Osteoblast (primary cell): ENCODE data around the gene PLGRKT. TPM values are rescaled to one million over a fixed set of nuclear protein-coding genes. Genes with fewer than 3 reads are reported as not detected.
A peak's percentile ranks its signal among the peaks of the same experiment; 100 is the strongest.
"Not testable (repeated sequence)": the region's sequence is repeated elsewhere in the genome, so short reads cannot be mapped to it uniquely, and the experiment has no call there.

Experiments
- DNase-seq: peaks from one replicate; pipeline ENCODE4 v3.0.0; 2011; ENCODE audit warnings: low spot score, mixed read lengths; ENCODE audit not compliant: insufficient read length; ENCODE audit errors: missing footprints
- H2AFZ ChIP-seq: 2 replicates; pipeline ENCODE4 v1.6.0; 2011; ENCODE audit warnings: mild to moderate bottlenecking, low read length
- H3K27ac ChIP-seq: 2 replicates; pipeline ENCODE4 v1.5.1; 2011; ENCODE audit warnings: mild to moderate bottlenecking, low read depth, low read length, moderate library complexity
- H3K27me3 ChIP-seq: 2 replicates; pipeline ENCODE4 v1.6.0; 2012; ENCODE audit warnings: mild to moderate bottlenecking, control low read depth, inconsistent platforms, low read length, moderate library complexity; ENCODE audit not compliant: insufficient read depth
- H3K36me3 ChIP-seq: 2 replicates; pipeline ENCODE4 v1.5.1; 2011; ENCODE audit warnings: mild to moderate bottlenecking, low read length, control low read depth, moderate library complexity; ENCODE audit not compliant: insufficient read depth
- H3K4me1 ChIP-seq: 2 replicates; pipeline ENCODE4 v1.5.1; 2011; ENCODE audit warnings: mild to moderate bottlenecking, low read length, control low read depth, moderate library complexity; ENCODE audit not compliant: insufficient read depth
- H3K4me2 ChIP-seq: 2 replicates; pipeline ENCODE4 v1.6.0; 2011; ENCODE audit warnings: mild to moderate bottlenecking, low read length; ENCODE audit not compliant: insufficient read depth
- H3K4me3 ChIP-seq: fragments of 200-600 bp; sonication (generic); 3 replicates; pipeline ENCODE4 v1.5.1; 2012; ENCODE audit warnings: mild to moderate bottlenecking, low read length, inconsistent platforms; ENCODE audit not compliant: insufficient read depth
- H3K79me2 ChIP-seq: 2 replicates; pipeline ENCODE4 v1.6.0; 2012; ENCODE audit warnings: mild to moderate bottlenecking, low read length, control low read depth, inconsistent platforms; ENCODE audit not compliant: insufficient read depth
- H3K9me3 ChIP-seq: 2 replicates; pipeline ENCODE4 v1.5.1; 2011; ENCODE audit warnings: low read depth, low read length, control low read depth
- H4K20me1 ChIP-seq: 2 replicates; pipeline ENCODE4 v1.6.0; 2012; ENCODE audit warnings: mild to moderate bottlenecking, low read length, control low read depth; ENCODE audit not compliant: insufficient read depth
- CTCF ChIP-seq: IDR thresholded peaks from 2 replicates; pipeline ENCODE4 v1.5.1; 2011; ENCODE audit warnings: mild to moderate bottlenecking, low read depth, low read length, moderate library complexity; ENCODE audit errors: extremely low read depth
- total RNA-seq: library from RNA; depleted of rRNA; stranded (reverse); fragments of >200 nt; gene quantifications from 2 replicates; pipeline ENCODE4 v1.2.3, GENCODE V29; 2012

The PLGRKT gene
- total RNA-seq, 1 donor, result 15.6 TPM

- Histone ChIP-seq H2AFZ (no peak overlapping the region), H3K27ac (no peak overlapping the region), H4K20me1 (no peaks in the 10 kb centered on the region), H3K4me3 (no peak overlapping the region), H3K4me2 (no peak overlapping the region), H3K27me3 (no peaks in the 10 kb centered on the region), H3K36me3 (no peaks in the 10 kb centered on the region), H3K4me1 (no peaks in the 10 kb centered on the region), H3K79me2 (no peaks in the 10 kb centered on the region), H3K9me3 (no peaks in the 10 kb centered on the region)
- no peak for DNase-seq
- no peak for TF ChIP-seq CTCF
These were observed 82.5 kb downstream of the PLGRKT start for GRCh38 chr9:5355226-5355625.

- H3K27ac ChIP-seq, result no peak overlapping the region
- no peak for TF ChIP-seq CTCF
- H2AFZ ChIP-seq, result no peak overlapping the region
- H3K9me3 ChIP-seq, result no peaks in the 10 kb centered on the region
- no peaks in the 10 kb centered on the region for H3K4me1 ChIP-seq
- H3K4me3 ChIP-seq, result no peak overlapping the region
- H3K36me3 ChIP-seq, result no peaks in the 10 kb centered on the region
- H3K27me3 ChIP-seq, result no peaks in the 10 kb centered on the region
- DNase-seq, result no peak
- H3K4me2 ChIP-seq, result no peak overlapping the region
- H3K79me2 ChIP-seq, result no peaks in the 10 kb centered on the region
- H4K20me1 ChIP-seq, result no peaks in the 10 kb centered on the region
These were observed 83.5 kb downstream of the PLGRKT start for GRCh38 chr9:5354184-5354583.

- H3K9me3 ChIP-seq, result no peaks in the 10 kb centered on the region
- H3K27ac ChIP-seq, result no peak overlapping the region
- TF ChIP-seq CTCF, result no peak
- no peak overlapping the region for H3K4me2 ChIP-seq
- H3K27me3 ChIP-seq, result no peaks in the 10 kb centered on the region
- H3K36me3 ChIP-seq, result no peaks in the 10 kb centered on the region
- H4K20me1 ChIP-seq, result no peaks in the 10 kb centered on the region
- no peaks in the 10 kb centered on the region for H3K79me2 ChIP-seq
- H2AFZ ChIP-seq, result no peak overlapping the region
- no peaks in the 10 kb centered on the region for H3K4me1 ChIP-seq
- DNase-seq, result no peak
- H3K4me3 ChIP-seq, result no peak overlapping the region
These were observed 85.0 kb downstream of the PLGRKT start for GRCh38 chr9:5352637-5353248.

GRCh38 chr9:5338992-5339981, 98.4 kb downstream of the PLGRKT start, which contains the start of gene RLN1:
Gene RLN1, minus strand, starts transcription at chr9:5339876. Its CDS starts 130 bp downstream, at chr9:5339746.
- H3K9me3 ChIP-seq, DNase-seq, H3K27ac ChIP-seq, H4K20me1 ChIP-seq, H3K4me1 ChIP-seq, H3K4me3 ChIP-seq, H3K79me2 ChIP-seq, H3K36me3 ChIP-seq: not testable (repeated sequence)
- Histone ChIP-seq H3K27me3 (peaks cover 20% of the 10 kb centered on the region), H2AFZ (peak within 1 kb of the TSS; percentile 68), H3K4me2 (peak within 1 kb of the TSS; percentile 61)
